Forelimb muscle (tissue), 1 donor: ENCODE data around the gene POU2AF2. TPM values are rescaled to one million over a fixed set of nuclear protein-coding genes. Genes with fewer than 3 reads are reported as not detected.

Experiments used
- DNase-seq: peaks from one replicate; pipeline ENCODE4 v3.0.0-alpha.2; 2013; ENCODE audit warnings: low read depth
- polyA plus RNA-seq: library from polyadenylated mRNA; unstranded; fragments of 120-200 nt; gene quantifications from one replicate; pipeline ENCODE4 v1.2.1, GENCODE V29; 2013; ENCODE audit not compliant: insufficient read length

Gene POU2AF2
- polyA plus RNA-seq, 1 donor: not detected

DNA sequence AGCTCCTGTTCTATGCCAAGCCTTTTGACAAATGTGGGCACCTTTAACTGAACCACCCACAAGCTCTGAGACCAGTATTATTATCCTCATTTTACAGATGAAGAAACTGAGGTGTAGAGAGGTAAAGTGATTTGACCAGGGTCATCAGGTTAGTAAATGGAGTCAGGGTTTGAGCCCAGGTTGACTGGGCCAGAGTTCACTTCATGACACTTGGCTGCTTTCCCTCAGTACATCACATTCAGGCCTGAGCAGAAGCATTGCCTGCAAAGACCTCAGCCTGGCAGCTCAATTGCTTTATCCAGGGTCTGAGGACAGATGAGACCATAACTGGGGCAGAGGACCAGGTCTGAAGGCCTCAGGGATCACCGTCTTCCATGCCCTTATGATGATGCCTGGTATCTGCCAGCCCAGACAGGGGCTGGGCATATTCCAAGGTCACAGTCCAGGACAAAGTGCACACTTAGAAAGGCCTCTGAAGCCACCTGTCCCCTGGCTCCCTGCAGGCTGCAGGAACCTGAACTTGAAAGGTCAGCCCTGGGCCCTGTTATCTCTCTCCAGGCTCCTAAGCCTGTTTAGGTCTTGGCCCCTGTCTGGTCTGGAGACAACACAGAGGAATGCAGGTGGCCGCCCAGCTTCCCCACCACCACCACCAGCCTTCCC, 84.8 kb downstream of the POU2AF2 start:
- DNase-seq: no peak

DNA sequence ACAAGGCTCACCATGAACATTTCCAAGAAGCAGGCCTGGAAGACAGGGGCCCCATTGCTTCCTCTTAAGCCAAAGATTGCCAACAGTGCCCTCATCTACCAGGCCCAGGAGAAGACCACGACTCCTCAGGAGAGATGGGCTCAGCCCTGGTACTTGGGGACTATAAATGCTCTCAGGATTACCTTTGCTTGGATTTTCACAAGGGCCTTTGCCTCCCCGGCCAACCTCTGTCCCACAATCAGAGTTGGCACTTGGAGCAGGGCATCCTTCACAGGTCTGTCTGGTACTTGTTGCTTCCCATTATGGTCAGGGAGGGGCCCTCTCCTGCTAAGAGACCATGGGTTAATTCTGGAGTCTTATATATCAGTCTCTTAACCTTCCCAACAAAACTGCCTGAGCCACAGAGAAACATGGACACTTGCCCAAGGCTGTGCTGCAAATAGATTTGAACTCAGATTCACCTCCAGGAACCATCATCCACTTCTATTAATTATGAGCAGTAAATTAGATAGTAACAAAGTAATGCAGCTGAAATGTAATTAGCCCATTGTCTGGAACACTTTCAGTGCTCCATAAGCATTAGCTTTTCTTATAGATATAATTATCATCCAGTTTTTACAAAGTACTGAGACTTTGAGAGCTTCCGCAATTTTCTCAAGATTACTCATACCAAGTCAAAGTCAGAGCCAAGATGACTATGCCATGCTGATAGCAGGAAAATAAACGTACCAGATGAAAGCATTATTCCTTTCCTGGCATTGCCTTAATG, 86.4 kb downstream of the POU2AF2 start:
- DNase-seq: no peak

DNA sequence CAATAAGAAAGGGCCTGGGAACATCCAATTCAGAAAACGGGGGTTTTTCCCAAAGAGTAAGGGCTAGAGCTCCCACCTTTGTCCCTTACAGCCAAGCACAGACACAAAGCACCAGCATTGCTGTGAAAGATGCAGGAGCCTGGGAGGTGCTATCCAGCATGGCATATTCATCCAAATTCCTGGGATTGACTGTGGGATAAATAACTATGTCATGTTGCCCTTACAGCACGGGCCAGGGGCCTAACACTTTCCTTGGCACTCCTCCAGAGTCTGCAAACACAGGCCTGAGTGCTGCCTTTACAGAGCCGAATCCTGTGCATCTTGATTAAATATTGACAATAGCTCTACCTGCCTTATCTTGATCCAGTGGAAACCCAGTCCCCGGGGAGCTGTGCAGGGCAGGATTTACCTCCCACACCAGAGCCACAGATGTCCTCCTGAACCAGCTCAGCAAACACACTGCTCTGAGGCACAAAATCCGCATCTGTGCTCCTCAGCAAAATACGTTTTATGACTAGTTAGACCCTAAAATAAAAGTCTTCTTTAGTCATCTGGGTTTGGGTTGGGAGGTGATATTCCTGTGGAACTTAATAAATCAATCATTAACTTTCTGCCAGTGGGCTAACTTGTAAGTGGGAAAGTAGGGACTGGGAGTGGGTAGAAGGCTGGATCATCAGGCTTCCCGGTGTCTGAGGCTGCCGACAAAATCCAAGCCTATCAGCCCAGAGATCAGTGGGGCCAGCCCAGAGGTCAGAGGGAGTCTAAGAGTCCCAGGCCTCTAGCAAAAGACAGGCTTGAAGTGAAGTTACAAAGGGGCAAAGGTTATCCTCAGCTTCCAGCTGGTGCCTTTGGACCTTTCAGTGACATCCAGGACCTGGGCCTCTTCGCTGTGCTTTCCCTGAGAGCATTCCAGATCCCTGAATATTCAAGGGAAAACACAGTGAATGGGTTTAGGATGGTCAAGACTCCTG, 89.3 kb downstream of the POU2AF2 start:
- DNase-seq: no peak

DNA sequence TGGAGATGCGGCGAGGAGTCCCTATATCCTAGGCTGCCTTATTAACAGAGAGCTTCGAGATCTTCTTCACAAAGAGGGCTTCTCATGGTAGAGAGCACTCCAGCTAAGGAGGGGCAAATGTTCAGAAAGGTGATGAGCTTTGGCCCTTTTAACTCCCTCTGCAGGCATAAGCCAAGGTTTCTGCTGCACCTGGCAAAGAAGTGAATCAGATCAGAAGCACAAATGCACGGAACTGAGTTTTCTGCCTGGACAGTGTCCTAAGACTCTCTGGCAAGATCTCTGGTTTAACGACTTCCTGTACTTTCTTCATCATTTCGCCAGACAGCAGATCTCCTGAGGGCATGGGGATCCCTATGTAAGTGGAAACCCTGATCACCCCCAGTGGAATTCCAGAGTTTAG, 90.0 kb downstream of the POU2AF2 start:
- no peak for DNase-seq

Other genes starting within 250 kb of the POU2AF2 start
- gene POU2AF3, start 52.8 kb downstream of the POU2AF2 start, polyA plus RNA-seq: 2.9 TPM
- gene POU2AF1, start 133.6 kb downstream of the POU2AF2 start, polyA plus RNA-seq: 0.19 TPM